GM10847 (cell line): Measurements from ENCODE around the gene C11orf91.

ENCODE experiments used
- POLR2A ChIP-seq: IDR thresholded peaks from 2 replicates; pipeline ENCODE4 v1.6.1; 2011; ENCODE audit not compliant: insufficient read length; ENCODE audit errors: extremely low read depth

Gene C11orf91

DNA sequence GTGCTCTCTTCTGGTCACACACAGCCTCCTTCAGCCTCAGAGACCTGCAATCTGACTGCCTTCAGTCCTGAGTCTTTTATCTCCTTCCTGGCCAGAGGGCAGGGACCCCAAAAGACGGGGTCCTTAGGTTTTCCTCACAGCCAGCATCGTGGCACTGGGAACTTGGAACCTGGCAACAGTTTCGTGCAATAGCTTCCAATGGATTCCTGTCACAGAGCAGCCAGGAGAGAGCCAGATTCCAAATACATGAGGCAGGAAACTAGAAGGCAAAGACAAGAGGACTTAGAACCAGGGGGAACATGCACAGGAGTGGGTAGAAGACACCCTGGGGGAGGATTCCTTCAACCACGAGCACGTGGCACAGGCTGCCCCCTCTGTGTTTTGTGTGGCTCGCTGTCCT, 48.6 kb downstream of the C11orf91 start:
- no peak for TF ChIP-seq POLR2A

DNA sequence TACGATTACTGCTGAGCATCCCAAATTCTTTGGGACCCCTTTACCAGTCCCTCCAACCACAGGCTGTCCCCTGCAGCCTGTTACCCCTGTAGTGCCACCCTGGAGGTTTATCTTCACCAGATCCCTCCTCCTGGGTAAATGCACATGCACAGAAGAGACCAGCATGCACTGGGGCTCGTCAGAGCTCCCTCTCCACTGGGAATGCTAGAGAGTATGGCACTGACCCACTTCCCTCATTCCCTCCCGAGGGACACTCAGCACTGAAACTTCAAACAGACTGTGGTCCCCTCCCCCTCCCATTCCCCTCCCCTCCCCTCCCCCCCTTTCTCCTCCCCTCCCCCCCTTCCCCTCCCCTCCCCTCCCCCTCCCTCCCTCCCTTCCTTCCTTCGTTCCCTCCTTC, 49.1 kb downstream of the C11orf91 start:
- TF ChIP-seq POLR2A, result no peak

DNA sequence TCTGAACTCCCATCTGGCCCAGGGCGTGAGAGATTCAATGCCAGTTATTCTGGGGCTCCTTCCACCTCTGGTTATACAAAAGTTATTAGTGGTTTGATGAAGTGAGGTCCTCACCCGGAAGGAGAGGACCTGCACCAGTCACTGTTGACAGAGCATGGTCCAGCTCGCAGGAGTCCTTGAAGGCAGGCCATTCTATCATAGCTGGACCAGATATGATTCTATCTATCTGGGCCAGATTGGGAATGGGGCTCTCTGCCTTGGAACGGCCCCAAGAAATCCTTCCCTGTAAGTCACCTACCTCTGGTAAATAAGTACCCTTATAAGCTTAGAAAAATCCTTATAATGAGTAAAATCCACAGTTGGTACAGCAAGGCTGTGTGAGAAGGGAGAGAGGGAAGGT, 50.7 kb downstream of the C11orf91 start:
- TF ChIP-seq POLR2A, result no peak
